ENCODE data around the gene LYZL2.

The LYZL2 gene

DNA sequence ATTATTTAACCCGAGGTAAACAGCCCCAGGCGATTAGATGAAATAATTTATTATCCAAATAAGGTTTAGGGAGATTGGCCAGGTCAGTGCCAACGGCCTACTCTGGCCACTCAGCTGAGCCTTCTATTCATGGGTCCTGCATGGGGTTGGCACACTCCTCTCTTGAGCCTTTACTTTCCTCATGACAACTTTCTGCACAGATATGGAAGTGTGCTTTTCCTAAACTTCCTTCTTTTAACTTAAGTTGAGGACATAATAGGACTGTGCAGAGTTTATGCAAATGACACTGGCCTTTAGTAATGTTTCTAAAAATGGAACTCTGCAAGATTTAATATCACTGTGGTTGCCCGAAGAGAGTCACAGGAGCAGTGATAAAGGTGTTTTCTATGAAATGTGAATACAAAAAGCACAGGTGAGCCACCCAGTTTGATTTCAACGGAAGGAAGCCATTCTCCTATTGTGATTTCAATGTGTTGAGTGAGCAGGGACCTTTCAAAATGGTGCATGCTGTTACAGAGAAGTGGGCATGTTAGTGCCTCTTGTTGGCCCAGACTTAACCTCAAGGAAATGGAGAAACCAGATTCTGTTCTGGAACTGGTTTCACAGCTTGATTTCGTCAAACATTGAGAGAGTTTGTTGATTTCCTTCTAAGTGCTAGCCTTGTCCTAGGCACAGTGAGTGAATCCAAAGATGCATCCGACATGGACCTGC lies 55.7 kb downstream of the LYZL2 start:
- no peak for DNase-seq (ENCODE audit: low spot score in 2 of 2)
- no peak for ATAC-seq (ENCODE audit: low read depth)
- Mint-ChIP-seq H3K36me3 (peaks cover 3% of the 10 kb centered on the region), H3K4me3 (no peak overlapping the region), H3K27ac (no peak overlapping the region), H3K4me1 (peaks cover 4% of the 10 kb centered on the region), H3K27me3 (peaks cover 10% of the 10 kb centered on the region), H3K9me3 (peaks cover 2% of the 10 kb centered on the region)

DNA sequence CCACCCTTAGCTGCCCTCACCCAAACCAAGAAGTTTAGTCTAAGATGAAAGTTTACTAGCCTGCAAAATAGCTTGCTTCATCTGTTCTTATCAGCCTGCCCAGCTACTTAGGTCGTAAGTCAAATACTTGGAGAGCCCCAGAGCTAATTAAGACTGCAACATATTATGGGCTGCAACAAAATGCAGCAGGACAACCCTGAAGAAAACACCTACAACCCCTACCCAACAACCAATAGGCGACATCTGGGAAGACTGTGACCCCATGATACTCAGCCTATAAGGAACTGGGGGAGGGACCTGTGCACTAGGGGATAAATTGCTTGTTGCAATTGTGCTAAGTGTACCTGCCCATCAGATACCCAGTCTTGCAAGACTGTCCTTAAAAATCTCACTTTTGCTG lies 64.1 kb downstream of the LYZL2 start:
- ATAC-seq (ENCODE audit: low read depth) = no peak
- H3K27ac Mint-ChIP-seq = no peak overlapping the region
- no peaks in the 10 kb centered on the region for H3K4me1 Mint-ChIP-seq
- no peak overlapping the region for H3K4me3 Mint-ChIP-seq
- H3K27me3 Mint-ChIP-seq = peaks cover 13% of the 10 kb centered on the region
- no peaks in the 10 kb centered on the region for H3K36me3 Mint-ChIP-seq
- H3K9me3 Mint-ChIP-seq = no peaks in the 10 kb centered on the region
- no peak for DNase-seq (ENCODE audit: low spot score in 2 of 2)

GRCh38 chr10:30562787-30563186 lies 66.8 kb downstream of the LYZL2 start:
- Mint-ChIP-seq H3K4me1 (no peaks in the 10 kb centered on the region), H3K27me3 (peaks cover 10% of the 10 kb centered on the region), H3K27ac (no peak overlapping the region), H3K4me3 (no peak overlapping the region), H3K36me3 (no peaks in the 10 kb centered on the region), H3K9me3 (no peaks in the 10 kb centered on the region)
- DNase-seq (ENCODE audit: low spot score in 2 of 2) = no peak
- ATAC-seq (ENCODE audit: low read depth) = no peak

All from memory B cell (primary cell).